Esophagus muscularis mucosa (tissue), 4 donors: ENCODE results near the gene TMEM271.

Experiments
- CTCF ChIP-seq, 3 experiments: fragments of 200-600 bp in 2 of 3; fragments of 450-650 bp in 1 of 3; sonication (generic) in 2 of 3; IDR thresholded peaks; one replicate each; pipeline ENCODE4 v1.5.1; 2017 to 2019; ENCODE audit warnings: antibody characterized with exemption in 3 of 3, mild to moderate bottlenecking in 2 of 3, moderate library complexity in 1 of 3
- EP300 ChIP-seq: sonication (generic); formaldehyde crosslinking; IDR thresholded peaks from one replicate; pipeline ENCODE4 v1.6.1; 2017; ENCODE audit warnings: antibody characterized with exemption
- POLR2A ChIP-seq: fragments of 450-650 bp; IDR thresholded peaks from one replicate; pipeline ENCODE4 v1.6.1; 2017; ENCODE audit warnings: antibody characterized with exemption, moderate library complexity, mild to moderate bottlenecking, low read depth
- POLR2AphosphoS5 ChIP-seq, 2 donors: sonication (generic); formaldehyde crosslinking; IDR thresholded peaks; one replicate each; pipeline ENCODE4 v1.6.1; 2017; ENCODE audit warnings: antibody characterized with exemption in 2 of 2

- TF ChIP-seq CTCF (IDR thresholded peaks at IDR 0.05) (no peak), POLR2A (no peak), EP300 (no peak), POLR2AphosphoS5 (IDR thresholded peaks at IDR 0.05) (no peak)
Measured at GRCh38 chr4:526971-527460, 49.1 kb downstream of the TMEM271 start.
